Bronchial epithelial cell (primary cell): ENCODE data around the gene ACOT6. TPM values are rescaled to one million over a fixed set of nuclear protein-coding genes. Genes with fewer than 3 reads are reported as not detected.

ENCODE experiments used
- DNase-seq: peaks from one replicate; pipeline ENCODE4 v3.0.0-alpha.2; 2010; ENCODE audit warnings: low read depth
- FAIRE-seq: peaks from 2 replicates; lab custom pipeline; 2011; peaks lifted over from hg19 to GRCh38; lab: Jason Lieb, UNC
- H3K27me3 ChIP-seq: 2 replicates; pipeline ENCODE4 v1.5.1; 2011; ENCODE audit warnings: low read length; ENCODE audit not compliant: control insufficient read depth, insufficient read depth
- H3K36me3 ChIP-seq: 2 replicates; pipeline ENCODE4 v1.5.1; 2011; ENCODE audit warnings: low read length; ENCODE audit not compliant: control insufficient read depth, insufficient read depth
- H3K4me3 ChIP-seq: 2 replicates; pipeline ENCODE4 v1.5.1; 2011; ENCODE audit warnings: mild to moderate bottlenecking, low read depth, low read length, control low read depth
- total RNA-seq: library from RNA; depleted of rRNA; stranded (reverse); fragments of >200 nt; gene quantifications from 2 replicates; pipeline ENCODE4 v1.2.1, GENCODE V29; 2014
- TF ChIP-seq, protein P1 (sequence below): IDR thresholded peaks from 2 replicates; pipeline ENCODE4 v1.5.1; 2011; ENCODE audit warnings: mild to moderate bottlenecking, moderate library complexity, low read length, control low read depth, inconsistent platforms; ENCODE audit not compliant: insufficient read depth, severe bottlenecking

ACOT6 gene
- total RNA-seq, 1 donor from 2014 or later, result not detected

DNA sequence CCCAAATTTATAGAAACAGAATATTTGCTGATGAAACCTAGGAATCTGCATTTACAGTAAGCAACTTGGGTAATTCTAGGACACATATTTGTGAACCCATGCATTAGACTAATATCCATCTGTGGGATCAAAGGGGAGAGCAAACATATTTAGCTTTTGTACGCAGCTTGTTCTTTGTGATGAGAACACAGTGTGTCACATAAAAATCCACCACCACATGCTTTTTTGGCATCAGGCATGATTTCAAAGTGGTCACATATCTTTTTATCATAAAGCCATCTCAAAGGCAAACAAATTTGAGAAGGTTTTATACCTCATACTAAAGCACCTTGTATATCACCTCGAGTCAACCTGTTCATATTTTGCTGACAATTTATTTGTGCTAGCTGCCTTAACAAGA is 48.2 kb downstream of the ACOT6 start:
- no peaks in the 10 kb centered on the region for H3K36me3 ChIP-seq
- no peak for FAIRE-seq
- no peak overlapping the region for H3K4me3 ChIP-seq
- TF ChIP-seq, protein P1, sequence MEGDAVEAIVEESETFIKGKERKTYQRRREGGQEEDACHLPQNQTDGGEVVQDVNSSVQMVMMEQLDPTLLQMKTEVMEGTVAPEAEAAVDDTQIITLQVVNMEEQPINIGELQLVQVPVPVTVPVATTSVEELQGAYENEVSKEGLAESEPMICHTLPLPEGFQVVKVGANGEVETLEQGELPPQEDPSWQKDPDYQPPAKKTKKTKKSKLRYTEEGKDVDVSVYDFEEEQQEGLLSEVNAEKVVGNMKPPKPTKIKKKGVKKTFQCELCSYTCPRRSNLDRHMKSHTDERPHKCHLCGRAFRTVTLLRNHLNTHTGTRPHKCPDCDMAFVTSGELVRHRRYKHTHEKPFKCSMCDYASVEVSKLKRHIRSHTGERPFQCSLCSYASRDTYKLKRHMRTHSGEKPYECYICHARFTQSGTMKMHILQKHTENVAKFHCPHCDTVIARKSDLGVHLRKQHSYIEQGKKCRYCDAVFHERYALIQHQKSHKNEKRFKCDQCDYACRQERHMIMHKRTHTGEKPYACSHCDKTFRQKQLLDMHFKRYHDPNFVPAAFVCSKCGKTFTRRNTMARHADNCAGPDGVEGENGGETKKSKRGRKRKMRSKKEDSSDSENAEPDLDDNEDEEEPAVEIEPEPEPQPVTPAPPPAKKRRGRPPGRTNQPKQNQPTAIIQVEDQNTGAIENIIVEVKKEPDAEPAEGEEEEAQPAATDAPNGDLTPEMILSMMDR, result no peak
- H3K27me3 ChIP-seq, result no peaks in the 10 kb centered on the region
- DNase-seq, result no peak

DNA sequence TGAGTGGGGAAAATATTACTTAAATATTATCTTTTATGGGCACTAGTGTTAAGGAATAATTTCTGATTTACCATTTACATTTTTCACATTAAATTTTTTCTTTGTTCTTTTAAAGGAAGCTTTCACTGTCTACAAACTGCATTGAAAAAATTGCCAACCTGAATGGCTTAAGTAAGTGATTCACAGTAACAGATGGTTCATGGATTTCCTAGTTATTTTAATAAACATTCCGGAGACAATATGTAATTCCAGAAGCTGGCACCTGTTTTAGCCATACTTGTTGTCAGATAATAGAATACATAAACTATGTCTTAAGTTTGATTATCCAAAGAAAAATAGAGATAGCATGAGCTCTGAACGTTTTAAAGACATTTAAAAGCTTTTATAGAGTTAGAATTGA is 49.6 kb downstream of the ACOT6 start:
- DNase-seq (no peak), FAIRE-seq (no peak)
- TF ChIP-seq, protein P1, result no peak
- no peaks in the 10 kb centered on the region for H3K36me3 ChIP-seq
- H3K4me3 ChIP-seq, result no peak overlapping the region
- no peaks in the 10 kb centered on the region for H3K27me3 ChIP-seq

DNA sequence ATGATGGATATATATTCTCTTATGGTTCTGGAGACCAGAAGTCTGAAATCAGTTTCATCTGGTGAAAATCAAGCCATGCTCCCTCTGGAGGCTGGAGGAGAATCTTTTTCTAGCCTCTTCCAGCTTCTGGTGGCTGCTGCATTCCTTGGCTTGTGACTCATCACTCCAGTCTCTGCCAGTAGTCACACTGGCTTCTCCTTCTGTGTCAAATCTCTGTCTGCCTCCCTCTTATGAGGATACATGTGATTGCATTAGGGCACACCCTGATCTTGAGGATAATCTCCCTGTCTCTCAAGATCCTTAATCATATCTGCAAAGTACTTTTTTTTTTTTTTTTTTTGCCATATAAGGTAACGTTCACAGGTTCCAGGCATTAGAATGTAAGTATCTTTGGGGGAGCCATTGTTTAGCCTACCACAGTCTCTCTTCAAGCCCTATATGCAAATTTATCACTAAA is 50.2 kb downstream of the ACOT6 start:
- FAIRE-seq, result peak; percentile 96
- TF ChIP-seq, protein P1, result peak; percentile 64
- peak; percentile 93 for DNase-seq
- no peaks in the 10 kb centered on the region for H3K36me3 ChIP-seq
- no peak overlapping the region for H3K4me3 ChIP-seq
- H3K27me3 ChIP-seq, result no peaks in the 10 kb centered on the region

DNA sequence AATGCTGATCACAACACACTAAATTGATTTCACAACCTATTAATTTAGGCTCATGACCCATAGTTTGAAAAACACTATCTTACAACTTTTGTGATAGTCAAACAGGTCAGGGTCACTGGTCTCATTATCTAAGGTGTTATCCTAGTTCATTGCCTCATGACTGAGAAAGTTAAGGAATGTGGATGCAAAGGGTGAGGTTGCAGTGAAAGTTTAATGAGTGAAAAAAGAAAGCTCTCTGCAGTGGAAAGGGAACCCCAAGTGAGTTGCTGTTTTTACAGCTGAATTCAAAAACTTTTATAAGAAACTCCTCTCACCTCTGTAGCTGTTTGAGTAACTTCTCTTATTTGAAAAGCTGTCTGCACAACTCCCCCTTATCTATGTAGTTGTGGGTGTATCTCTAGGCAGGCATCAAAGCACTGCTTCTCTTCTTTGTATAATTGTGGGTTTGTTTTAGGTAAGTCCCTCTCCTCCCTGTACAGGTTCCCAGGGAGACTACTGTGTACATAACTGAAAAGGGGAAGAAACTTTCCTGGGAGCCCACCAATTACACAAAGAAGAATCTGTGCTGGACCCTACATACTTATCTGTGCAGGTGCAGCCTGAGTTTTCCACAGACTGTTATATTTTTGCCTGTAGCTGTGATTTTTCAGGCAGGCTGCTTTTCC is 51.4 kb downstream of the ACOT6 start:
- TF ChIP-seq, protein P1, result no peak
- H3K36me3 ChIP-seq, result no peaks in the 10 kb centered on the region
- no peak overlapping the region for H3K4me3 ChIP-seq
- DNase-seq, result no peak
- H3K27me3 ChIP-seq, result no peaks in the 10 kb centered on the region
- no peak for FAIRE-seq

DNA sequence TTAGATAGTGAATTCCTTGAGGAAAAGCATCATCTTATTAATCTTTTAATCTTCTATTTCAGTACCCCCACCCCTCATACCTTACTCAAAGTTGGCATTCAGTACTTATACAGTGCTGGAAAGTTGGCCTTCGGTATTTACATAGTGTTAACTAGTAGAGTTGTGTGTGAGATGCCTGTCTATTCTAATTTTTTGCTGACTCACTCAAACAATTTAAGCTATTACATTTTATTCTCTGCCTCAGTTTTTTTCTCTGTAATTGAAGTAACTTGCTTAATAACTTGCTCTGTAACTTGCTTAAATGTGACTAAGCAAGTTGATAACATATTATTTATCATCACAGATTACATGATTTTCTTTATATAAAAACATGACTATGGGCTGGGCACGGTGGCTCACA is 52.8 kb downstream of the ACOT6 start:
- DNase-seq (no peak), FAIRE-seq (no peak)

More for the DNA sequence above, 52.8 kb downstream of the ACOT6 start:
- H3K36me3 ChIP-seq, result no peaks in the 10 kb centered on the region
- no peak overlapping the region for H3K4me3 ChIP-seq
- TF ChIP-seq, protein P1, result no peak
- H3K27me3 ChIP-seq, result no peaks in the 10 kb centered on the region
